Peyer's patch (tissue), 4 donors: ENCODE data around the gene ASPM.

Experiments used
- POLR2A ChIP-seq, 2 donors: fragments of 450-650 bp; IDR thresholded peaks; one replicate each; pipeline ENCODE4 v1.5.1; 2017; ENCODE audit warnings: antibody characterized with exemption in 2 of 2, mild to moderate bottlenecking in 2 of 2, moderate library complexity in 2 of 2
- TF ChIP-seq, protein P1 (sequence below), 6 experiments: fragments of 450-650 bp in 4 of 6; fragments of 200-600 bp in 2 of 6; sonication (generic) in 1 of 6; IDR thresholded peaks; one replicate each; pipeline ENCODE4 v1.5.1; 2017 to 2019; ENCODE audit warnings: antibody characterized with exemption in 6 of 6, mild to moderate bottlenecking in 3 of 6, moderate library complexity in 1 of 6

DNA sequence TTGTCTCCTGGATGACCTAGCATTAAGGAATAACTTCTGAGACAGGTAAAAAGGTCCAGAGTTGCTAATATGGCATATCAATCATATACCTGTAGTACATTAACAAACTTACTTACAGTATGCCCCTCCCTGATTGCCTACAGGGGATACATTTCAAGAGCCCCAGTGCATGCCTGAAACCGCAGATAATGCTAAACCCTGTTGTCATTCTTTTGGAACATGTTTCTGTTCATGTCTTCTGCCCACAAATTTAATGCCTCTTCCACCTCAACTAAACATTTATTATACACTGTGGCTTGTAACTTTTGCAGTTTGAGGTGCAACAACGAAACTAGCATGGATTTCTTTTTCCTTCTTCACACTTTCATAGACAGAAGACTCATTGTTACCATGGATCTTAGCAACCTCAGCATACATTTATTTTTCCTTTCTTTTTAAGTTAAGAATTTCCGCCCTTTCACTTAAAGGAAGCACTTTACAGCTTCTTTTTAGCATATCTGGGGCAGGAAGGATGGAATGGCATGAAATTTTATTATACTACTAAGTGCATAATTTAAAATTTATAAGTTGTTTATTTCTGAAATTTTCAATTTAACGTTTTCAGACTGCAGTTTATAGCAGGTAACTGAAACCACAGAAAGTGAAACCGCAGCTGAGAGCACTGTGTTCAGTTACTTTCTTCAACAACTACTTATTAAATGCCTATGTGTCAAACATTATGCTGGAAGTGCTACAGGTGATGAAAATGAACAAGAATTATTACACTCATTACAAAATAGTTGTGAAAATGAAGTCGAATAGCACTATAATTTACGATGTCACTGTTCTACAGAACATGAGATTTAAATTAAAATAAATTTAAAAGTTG, 104.7 kb downstream of the ASPM start:
- TF ChIP-seq, protein P1, sequence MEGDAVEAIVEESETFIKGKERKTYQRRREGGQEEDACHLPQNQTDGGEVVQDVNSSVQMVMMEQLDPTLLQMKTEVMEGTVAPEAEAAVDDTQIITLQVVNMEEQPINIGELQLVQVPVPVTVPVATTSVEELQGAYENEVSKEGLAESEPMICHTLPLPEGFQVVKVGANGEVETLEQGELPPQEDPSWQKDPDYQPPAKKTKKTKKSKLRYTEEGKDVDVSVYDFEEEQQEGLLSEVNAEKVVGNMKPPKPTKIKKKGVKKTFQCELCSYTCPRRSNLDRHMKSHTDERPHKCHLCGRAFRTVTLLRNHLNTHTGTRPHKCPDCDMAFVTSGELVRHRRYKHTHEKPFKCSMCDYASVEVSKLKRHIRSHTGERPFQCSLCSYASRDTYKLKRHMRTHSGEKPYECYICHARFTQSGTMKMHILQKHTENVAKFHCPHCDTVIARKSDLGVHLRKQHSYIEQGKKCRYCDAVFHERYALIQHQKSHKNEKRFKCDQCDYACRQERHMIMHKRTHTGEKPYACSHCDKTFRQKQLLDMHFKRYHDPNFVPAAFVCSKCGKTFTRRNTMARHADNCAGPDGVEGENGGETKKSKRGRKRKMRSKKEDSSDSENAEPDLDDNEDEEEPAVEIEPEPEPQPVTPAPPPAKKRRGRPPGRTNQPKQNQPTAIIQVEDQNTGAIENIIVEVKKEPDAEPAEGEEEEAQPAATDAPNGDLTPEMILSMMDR (IDR thresholded peaks at IDR 0.05), result no peak
- TF ChIP-seq POLR2A (IDR thresholded peaks at IDR 0.05), result no peak
